Activated naive CD4-positive, alpha-beta T cell treated with anti-CD3 and anti-CD28 coated beads, Interleukin-2, amount 50 U/mL, for 72 hours (primary cell): Measurements from ENCODE around the gene DCDC1. TPM values are rescaled to one million over a fixed set of nuclear protein-coding genes. Genes with fewer than 3 reads are reported as not detected.

ENCODE experiments used
- ATAC-seq, 2 donors: fragments of 150-1000 bp; cut with Tn5 transposase; 2 replicates each; pipeline ENCODE4 v1.10.0; 2021; ENCODE audit warnings: mild to moderate bottlenecking in 2 of 2, moderate library complexity in 2 of 2
- DNase-seq, 2 donors: peaks; one replicate each; pipeline ENCODE4 v3.0.0; 2021 to 2022; ENCODE audit warnings: low spot score in 2 of 2
- H3K27ac Mint-ChIP-seq, 2 donors: one replicate each; pipeline ENCODE4 v1.8.0; 2022; ENCODE audit warnings: mild to moderate bottlenecking in 2 of 2, mixed read lengths in 2 of 2
- H3K36me3 Mint-ChIP-seq, 2 donors: one replicate each; pipeline ENCODE4 v1.8.0; 2022; ENCODE audit warnings: mixed read lengths in 2 of 2
- H3K9me3 Mint-ChIP-seq, 2 donors: one replicate each; pipeline ENCODE4 v1.8.0; 2022; ENCODE audit warnings: mixed read lengths in 2 of 2
- total RNA-seq, 2 donors: library from RNA; stranded (reverse); gene quantifications; one replicate each; pipeline ENCODE4 v1.2.3, GENCODE V29; 2022

DCDC1 gene
- total RNA-seq, 2 donors from 2014 or later: 0.47 TPM; not detected in 1

DNA sequence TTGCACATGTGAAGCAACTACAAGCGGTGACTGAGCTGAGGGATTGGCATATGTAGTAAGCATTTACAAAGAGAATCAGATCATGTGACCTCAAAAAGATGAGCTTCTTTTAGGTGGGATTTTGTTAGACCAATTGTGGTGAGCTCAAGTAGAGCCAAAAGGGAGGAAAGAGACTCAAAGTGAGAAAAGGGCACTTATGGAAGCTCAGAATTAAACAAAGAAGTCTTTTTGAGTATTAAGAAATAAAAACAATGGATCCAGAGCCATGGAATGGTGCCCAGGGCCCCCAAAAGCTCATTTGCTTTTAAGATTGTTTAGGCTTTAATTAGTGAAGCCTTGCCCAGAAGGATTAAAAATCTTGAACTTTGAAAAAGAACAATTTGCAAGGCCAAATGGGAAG is 536.7 kb downstream of the DCDC1 start:
- DNase-seq (no peak), ATAC-seq (no peak)
- Mint-ChIP-seq H3K9me3 (peaks cover 10 to 14% of the 10 kb centered on the region in 2 donors), H3K36me3 (no peaks in the 10 kb centered on the region), H3K27ac (no peak overlapping the region)

DNA sequence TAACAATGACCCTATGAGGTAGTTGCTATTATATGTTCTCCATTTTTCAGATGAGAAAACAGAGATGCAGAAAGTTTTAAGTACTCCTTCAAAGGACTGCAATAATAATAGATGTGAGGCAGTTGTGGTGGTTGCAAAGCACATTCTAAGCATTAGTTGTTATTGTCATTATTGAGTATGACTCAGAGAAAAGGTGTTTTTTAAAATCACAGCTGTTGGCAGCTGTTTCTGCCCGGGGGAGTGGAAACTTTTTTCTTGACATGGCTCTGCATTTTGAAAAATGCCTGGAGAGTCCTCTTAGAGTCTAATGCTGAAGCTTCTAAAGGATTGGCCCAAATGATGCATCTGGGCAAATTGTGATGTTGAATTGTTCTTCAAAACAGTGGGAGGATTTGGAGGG is 538.9 kb downstream of the DCDC1 start:
- DNase-seq: no peak
- Mint-ChIP-seq H3K9me3 (peaks cover 8 to 13% of the 10 kb centered on the region in 2 donors), H3K36me3 (no peaks in the 10 kb centered on the region), H3K27ac (no peak overlapping the region)
- no peak for ATAC-seq

DNA sequence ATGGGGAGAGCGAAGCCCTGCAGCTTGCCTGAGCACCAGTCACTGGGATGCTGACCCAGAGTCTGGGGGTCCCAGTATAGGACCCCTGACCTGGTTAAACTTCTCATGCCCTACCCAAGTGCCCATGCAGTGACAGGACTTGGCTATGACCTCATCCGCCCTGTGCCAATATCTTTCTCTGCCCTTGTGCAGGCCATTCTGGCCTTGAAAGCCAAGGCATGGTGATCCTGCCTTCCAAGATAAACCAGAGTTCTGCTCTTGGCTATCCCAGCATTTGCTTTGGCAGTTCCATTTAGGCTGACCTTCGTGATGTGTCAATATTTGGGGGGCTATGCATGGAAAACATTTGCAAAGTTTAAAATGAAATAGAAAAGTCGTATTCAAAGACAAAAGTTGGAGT is 542.6 kb downstream of the DCDC1 start:
- Mint-ChIP-seq H3K36me3 (no peaks in the 10 kb centered on the region), H3K9me3 (peaks cover 5 to 13% of the 10 kb centered on the region in 2 donors), H3K27ac (no peak overlapping the region)
- ATAC-seq: no peak
- DNase-seq: no peak

DNA sequence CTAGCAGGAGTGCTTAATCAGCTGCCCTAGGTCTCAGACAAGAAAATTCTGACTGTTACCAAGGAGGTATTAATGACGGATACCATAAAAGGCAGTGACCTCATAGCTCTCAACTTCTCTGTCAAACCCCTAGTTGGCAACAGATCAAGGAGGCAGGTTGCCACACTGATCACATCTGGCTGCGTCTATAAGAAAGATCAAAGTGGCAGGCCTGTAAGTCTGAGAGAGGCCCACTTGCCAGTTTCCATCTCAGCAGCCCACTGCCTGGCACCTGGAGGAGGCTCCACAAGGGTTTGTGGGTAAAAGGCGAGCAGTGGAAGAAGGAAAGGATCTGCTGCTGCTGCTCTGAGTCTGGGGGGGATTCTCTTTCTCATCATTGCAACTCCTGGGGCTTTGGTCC is 543.8 kb downstream of the DCDC1 start:
- Mint-ChIP-seq H3K36me3 (no peaks in the 10 kb centered on the region), H3K9me3 (peaks cover 5 to 11% of the 10 kb centered on the region in 2 donors), H3K27ac (no peak overlapping the region)
- ATAC-seq: no peak
- DNase-seq: no peak

DNA sequence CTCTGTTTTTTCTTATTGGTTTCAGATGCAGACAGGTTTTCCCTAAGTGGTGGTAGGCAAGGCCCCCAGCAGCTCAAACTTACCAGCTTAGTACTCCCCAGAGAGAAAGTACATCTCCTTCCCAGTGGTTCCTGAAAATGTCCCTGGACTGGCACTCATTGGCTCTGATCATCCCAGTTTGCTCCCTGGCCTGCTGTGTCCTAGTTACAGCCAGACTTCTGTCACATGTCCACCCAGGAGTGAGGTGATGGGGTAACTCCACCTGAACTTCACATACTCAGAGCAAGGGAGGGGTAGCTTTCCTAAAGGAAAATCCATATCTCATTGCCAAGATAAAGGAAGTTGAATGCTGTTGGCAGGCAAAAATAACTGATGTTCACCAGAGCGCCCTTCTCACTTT is 546.4 kb downstream of the DCDC1 start:
- H3K27ac Mint-ChIP-seq: no peak overlapping the region
- no peaks in the 10 kb centered on the region for H3K36me3 Mint-ChIP-seq
- H3K9me3 Mint-ChIP-seq: peaks cover 4 to 6% of the 10 kb centered on the region in 2 donors
- DNase-seq: no peak
- ATAC-seq: no peak

DNA sequence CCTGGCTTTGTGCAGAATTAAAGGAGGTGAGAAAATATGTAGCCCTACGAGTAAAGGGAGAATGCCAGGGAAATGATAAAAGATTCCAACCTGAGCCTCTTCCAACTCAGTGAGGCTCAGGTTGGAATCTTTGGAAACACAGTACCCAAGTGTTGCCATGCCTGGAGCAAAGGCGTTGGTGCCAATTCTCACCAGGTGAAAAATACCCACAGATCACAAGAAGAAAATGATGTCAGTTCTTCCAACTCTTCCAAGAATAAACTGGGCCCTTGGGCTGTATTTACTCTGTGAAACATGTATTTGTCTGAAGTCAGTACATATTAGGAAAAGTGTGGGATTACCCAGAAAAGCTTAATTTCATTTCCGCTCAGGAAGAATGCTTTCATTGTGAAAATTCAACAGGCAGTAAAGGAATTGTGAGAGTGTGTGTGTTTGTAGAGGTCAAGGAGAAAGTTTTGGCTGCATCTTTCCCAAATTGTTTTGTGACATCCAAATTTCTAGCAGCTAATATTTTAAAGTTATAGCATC is 548.0 kb downstream of the DCDC1 start:
- no peak for ATAC-seq
- DNase-seq: no peak
- H3K27ac Mint-ChIP-seq: no peak overlapping the region
- no peaks in the 10 kb centered on the region for H3K36me3 Mint-ChIP-seq
- peaks cover 7 to 8% of the 10 kb centered on the region in 2 donors for H3K9me3 Mint-ChIP-seq

DNA sequence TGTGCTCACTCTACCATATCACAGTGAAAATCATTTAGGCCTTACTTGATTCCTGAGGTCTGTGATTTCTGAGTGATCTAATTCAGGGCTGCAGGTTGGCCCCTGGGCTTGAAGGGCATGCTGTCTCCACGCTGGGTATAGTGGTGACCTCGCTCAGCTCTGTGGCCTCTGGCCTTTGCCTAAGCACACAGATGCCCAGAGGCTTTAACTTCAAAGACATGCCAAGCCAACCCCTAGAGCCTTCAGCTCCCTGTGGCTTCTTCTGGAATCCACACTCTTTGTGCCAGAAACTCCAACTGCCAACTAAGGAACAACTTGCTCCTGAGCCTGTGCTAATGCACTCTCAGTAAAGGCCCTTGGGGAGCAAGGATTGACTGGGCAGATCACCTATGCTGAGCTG is 550.8 kb downstream of the DCDC1 start:
- ATAC-seq (no peak), DNase-seq (no peak)
- no peak overlapping the region for H3K27ac Mint-ChIP-seq
- peaks cover 7 to 8% of the 10 kb centered on the region in 2 donors for H3K9me3 Mint-ChIP-seq
- no peaks in the 10 kb centered on the region for H3K36me3 Mint-ChIP-seq

DNA sequence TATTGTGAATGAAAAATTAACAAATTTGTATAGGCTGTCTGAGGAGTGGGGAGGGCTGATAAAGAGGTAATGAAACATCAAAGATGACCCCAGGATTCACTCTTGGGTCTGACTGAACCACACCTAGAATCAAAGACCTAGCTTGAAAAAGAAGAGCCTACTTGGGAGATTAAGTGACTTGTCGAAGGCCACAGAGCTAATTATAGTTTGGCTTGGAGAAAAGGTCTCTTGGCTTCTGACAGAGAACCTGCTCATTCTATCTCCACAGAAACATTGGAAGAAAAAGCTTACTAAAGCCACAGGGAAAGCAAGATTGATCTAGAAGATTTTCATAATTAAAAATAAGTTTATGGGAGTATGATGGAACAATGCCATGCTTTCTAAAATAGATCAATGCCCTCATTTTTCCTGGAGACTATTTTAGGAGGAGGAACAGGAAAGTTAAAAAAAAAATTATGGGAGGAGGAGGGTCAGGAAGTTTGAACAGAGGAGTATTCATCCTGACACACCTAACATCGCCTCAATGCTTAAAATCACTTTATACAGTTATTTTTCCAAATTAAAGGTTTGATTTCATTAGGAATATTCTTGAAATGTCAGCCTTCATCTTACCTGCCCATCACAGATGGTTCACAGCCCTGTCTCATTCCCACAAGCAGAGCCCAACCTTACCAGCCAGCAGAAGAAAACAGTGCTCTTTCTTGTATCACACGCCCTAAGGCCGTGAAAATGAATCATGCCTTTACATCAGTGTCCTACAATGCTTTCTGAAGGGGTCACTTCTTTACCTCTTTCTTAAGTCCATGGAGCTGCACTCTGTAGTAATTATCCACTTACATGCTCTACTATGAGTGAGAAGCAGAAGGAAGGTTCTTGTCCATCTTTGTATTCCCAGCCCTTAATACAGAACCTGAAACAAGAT is 552.3 kb downstream of the DCDC1 start:
- no peak overlapping the region for H3K27ac Mint-ChIP-seq
- ATAC-seq (no peak), DNase-seq (no peak)
- no peaks in the 10 kb centered on the region for H3K36me3 Mint-ChIP-seq
- H3K9me3 Mint-ChIP-seq: peaks cover 8 to 11% of the 10 kb centered on the region in 2 donors

DNA sequence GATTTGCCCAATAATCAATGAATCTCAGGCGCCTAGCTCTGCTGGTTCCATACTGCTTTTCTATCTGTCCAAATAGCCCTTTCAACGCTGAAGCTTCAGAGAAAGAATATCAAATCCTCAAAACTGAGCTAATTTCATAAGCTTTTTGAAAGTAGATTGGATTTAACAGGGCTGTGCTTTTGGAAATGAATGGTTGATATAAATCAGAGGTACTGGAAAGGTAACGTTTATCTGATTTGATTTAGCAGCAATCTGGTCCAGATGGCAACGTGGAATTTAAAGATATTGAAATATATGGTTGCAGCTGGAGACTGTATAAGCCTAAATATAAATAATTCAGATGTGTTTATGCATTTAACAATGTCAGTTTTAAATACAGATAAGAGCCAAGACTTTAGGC is 553.9 kb downstream of the DCDC1 start:
- Mint-ChIP-seq H3K9me3 (peaks cover 8% of the 10 kb centered on the region in 2 donors), H3K36me3 (no peaks in the 10 kb centered on the region), H3K27ac (no peak overlapping the region)
- ATAC-seq: no peak
- DNase-seq: no peak

DNA sequence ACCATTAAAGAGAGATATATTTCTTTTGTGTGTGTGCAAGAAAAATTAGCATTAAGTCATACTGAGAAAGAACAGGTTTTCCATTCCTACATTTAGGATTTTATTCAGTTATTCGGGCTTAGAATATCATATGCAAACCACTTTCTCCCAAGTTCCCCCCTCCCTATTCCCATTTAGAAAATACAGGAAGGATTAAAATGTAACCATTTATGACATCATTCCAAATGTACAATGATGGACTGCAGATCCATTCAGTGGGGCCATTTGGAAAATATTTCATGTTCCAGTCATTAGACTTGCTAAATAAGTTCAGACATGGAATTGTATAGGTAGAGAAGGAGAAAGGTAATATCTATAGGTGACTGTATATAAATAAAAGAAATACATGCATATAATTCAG is 554.8 kb downstream of the DCDC1 start:
- Mint-ChIP-seq H3K9me3 (peaks cover 8% of the 10 kb centered on the region in 2 donors), H3K27ac (no peak overlapping the region), H3K36me3 (no peaks in the 10 kb centered on the region)
- no peak for DNase-seq
- ATAC-seq: no peak

Other genes starting within 250 kb of the DCDC1 start
- 10 to 100 TPM; 13.3 to 14.9 TPM for gene DNAJC24, start 121 bp upstream of the DCDC1 start, total RNA-seq
- 10 to 100 TPM; 20.9 to 22.5 TPM for gene IMMP1L, start 139.9 kb upstream of the DCDC1 start, total RNA-seq
- 10 to 100 TPM; 19.1 to 22.7 TPM for gene ELP4, start 140.0 kb upstream of the DCDC1 start, total RNA-seq